Mesenchymal stem cell (in vitro differentiated cells and primary cell): ENCODE results near the gene SETX.

Experiments used
- DNase-seq: peaks from one replicate; pipeline ENCODE4 v3.0.0-alpha.2; 2013
- H2AFZ ChIP-seq: one replicate; pipeline ENCODE4 v1.6.1; 2013; ENCODE audit warnings: low read depth, mild to moderate bottlenecking, control low read depth, inconsistent platforms, low read length, moderate library complexity
- H2AK5ac ChIP-seq: 2 replicates; pipeline ENCODE4 v1.6.1; 2013; ENCODE audit warnings: low read length, moderate library complexity, mild to moderate bottlenecking, inconsistent platforms; ENCODE audit not compliant: severe bottlenecking
- H2BK120ac ChIP-seq: one replicate; pipeline ENCODE4 v1.6.1; 2013; ENCODE audit warnings: low read depth, mild to moderate bottlenecking, inconsistent platforms, low read length, moderate library complexity
- H2BK12ac ChIP-seq, 2 experiments: one replicate each; pipeline ENCODE4 v1.6.1; 2013; ENCODE audit warnings: inconsistent platforms in 2 of 2, low read length in 2 of 2, mild to moderate bottlenecking in 2 of 2, moderate library complexity in 2 of 2, control low read depth in 1 of 2
- H2BK15ac ChIP-seq: one replicate; pipeline ENCODE4 v1.6.1; 2013; ENCODE audit warnings: mild to moderate bottlenecking, low read depth, inconsistent platforms; ENCODE audit not compliant: poor library complexity, severe bottlenecking
- H2BK5ac ChIP-seq: 2 replicates; pipeline ENCODE4 v1.6.1; 2013; ENCODE audit warnings: low read depth, mild to moderate bottlenecking, low read length, control low read depth, inconsistent platforms; ENCODE audit not compliant: poor library complexity, severe bottlenecking
- H3K14ac ChIP-seq, 2 experiments: one replicate each; pipeline ENCODE4 v1.6.1; 2013; ENCODE audit warnings: inconsistent platforms in 2 of 2, low read length in 2 of 2, control low read depth in 1 of 2, mild to moderate bottlenecking in 1 of 2, moderate library complexity in 1 of 2
- H3K18ac ChIP-seq, 2 experiments: one replicate each; pipeline ENCODE4 v1.6.1; 2013; ENCODE audit warnings: inconsistent platforms in 2 of 2, low read length in 2 of 2, control low read depth in 1 of 2, low read depth in 1 of 2, mild to moderate bottlenecking in 1 of 2
- H3K23ac ChIP-seq, 2 experiments: one replicate each; pipeline ENCODE4 v1.6.1; 2013; ENCODE audit warnings: inconsistent platforms in 2 of 2, low read length in 2 of 2, mild to moderate bottlenecking in 2 of 2, moderate library complexity in 2 of 2, control low read depth in 1 of 2
- H3K27ac ChIP-seq: 2 replicates; pipeline ENCODE4 v1.5.1; 2013; ENCODE audit warnings: mild to moderate bottlenecking, moderate library complexity, low read length, control low read depth, inconsistent platforms; ENCODE audit not compliant: poor library complexity, severe bottlenecking
- H3K27me3 ChIP-seq, 2 experiments: 2 replicates each; pipeline versions ENCODE4 v1.6.1 to v1.7.0; 2013; ENCODE audit warnings: low read length in 2 of 2, mild to moderate bottlenecking in 2 of 2, moderate library complexity in 2 of 2, control low read depth in 1 of 2, inconsistent platforms in 1 of 2; ENCODE audit not compliant: control insufficient read depth in 1 of 2, insufficient read depth in 1 of 2
- H3K36me3 ChIP-seq, 2 experiments: 2 replicates each; pipeline versions ENCODE4 v1.6.1 to v1.7.0; 2013; ENCODE audit warnings: low read length in 2 of 2, control low read depth in 1 of 2, inconsistent platforms in 1 of 2, low read depth in 1 of 2, mild to moderate bottlenecking in 1 of 2; ENCODE audit not compliant: insufficient read depth in 2 of 2, control insufficient read depth in 1 of 2
- H3K4ac ChIP-seq, 2 experiments: one replicate each; pipeline ENCODE4 v1.6.1; 2013; ENCODE audit warnings: inconsistent platforms in 2 of 2, low read length in 2 of 2, mild to moderate bottlenecking in 2 of 2, moderate library complexity in 2 of 2, control low read depth in 1 of 2, low read depth in 1 of 2
- H3K4me1 ChIP-seq: 2 replicates; pipeline ENCODE4 v1.6.1; 2013; ENCODE audit warnings: low read depth, low read length, control low read depth; ENCODE audit not compliant: control insufficient read depth, insufficient read depth
- H3K4me2 ChIP-seq: 2 replicates; pipeline ENCODE4 v1.6.1; 2013; ENCODE audit warnings: low read length, mild to moderate bottlenecking, inconsistent platforms; ENCODE audit not compliant: poor library complexity, severe bottlenecking
- H3K4me3 ChIP-seq, 2 experiments: 2 replicates each; pipeline versions ENCODE4 v1.5.1 to v1.7.0; 2013; ENCODE audit warnings: low read length in 2 of 2, mild to moderate bottlenecking in 2 of 2, control low read depth in 1 of 2, low read depth in 1 of 2; ENCODE audit not compliant: insufficient read depth in 1 of 2
- H3K79me1 ChIP-seq: replicated peaks from 2 replicates; pipeline ENCODE4 v1.6.1; 2013; ENCODE audit warnings: mild to moderate bottlenecking, control low read depth, low read length, inconsistent platforms; ENCODE audit not compliant: poor library complexity, severe bottlenecking
- H3K9ac ChIP-seq: 2 replicates; pipeline ENCODE4 v1.7.0; 2013; ENCODE audit warnings: mild to moderate bottlenecking, low read length, moderate library complexity
- H3K9me3 ChIP-seq: 2 replicates; pipeline ENCODE4 v1.7.0; 2013; ENCODE audit warnings: mild to moderate bottlenecking, low read length; ENCODE audit not compliant: control insufficient read depth
- H4K8ac ChIP-seq: one replicate; pipeline ENCODE4 v1.6.1; 2013; ENCODE audit warnings: inconsistent platforms, mild to moderate bottlenecking, low read length, moderate library complexity
- H4K91ac ChIP-seq: one replicate; pipeline ENCODE4 v1.6.1; 2013; ENCODE audit warnings: mild to moderate bottlenecking, low read length, inconsistent platforms
- WGBS: methylation state at CpG from one replicate; pipeline ENCODE4 v1.1.7; 2013; ENCODE audit warnings: mixed read lengths; 5-methylcytosine and 5-hydroxymethylcytosine counted together

The SETX gene

DNA sequence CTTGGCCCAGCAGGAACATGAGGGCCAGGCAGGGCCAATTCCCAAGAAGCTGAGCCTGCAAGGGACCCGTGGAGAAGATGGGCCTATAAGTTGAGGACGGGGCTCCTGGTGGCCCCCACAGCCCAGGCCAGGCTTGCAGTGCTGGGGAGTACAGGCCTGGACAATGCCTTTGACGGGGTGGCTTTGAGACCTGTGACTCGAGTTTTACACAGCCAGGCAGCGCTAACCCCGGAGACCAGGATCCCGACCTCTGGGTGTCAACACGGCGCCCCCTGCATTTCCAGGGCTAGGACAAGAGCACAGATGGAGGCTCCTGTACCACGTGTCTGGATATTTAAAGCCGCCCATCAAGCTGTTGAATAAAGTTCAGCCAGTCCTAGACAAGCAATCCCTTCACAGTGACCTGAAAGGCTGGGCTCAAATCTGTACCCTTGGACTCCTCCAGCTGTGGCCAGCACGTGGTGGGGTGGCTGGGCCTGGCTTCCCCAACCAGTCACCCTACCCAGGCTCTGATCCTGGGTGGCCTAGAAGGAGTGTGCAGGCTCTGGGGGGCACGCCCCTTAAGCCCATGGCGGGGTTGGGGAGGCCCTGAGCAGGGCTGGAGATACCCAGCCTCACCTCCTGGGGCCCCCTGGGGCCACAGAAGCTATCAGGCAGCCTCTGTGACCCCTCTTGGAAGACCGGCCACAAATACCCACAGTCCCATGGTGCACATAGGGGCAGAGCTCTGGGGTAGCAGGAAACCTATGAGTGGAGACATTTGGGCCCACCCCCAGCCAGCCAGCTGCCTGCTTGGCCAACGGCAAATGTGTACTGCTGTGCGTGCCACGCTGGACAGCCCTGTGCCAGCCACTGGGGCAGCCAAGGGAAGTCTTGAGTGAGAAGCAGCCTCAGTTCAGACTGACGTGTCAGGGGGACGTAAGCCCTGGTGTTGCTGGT is 104.2 kb downstream of the SETX start:
- no peak overlapping the region for H4K8ac ChIP-seq

DNA sequence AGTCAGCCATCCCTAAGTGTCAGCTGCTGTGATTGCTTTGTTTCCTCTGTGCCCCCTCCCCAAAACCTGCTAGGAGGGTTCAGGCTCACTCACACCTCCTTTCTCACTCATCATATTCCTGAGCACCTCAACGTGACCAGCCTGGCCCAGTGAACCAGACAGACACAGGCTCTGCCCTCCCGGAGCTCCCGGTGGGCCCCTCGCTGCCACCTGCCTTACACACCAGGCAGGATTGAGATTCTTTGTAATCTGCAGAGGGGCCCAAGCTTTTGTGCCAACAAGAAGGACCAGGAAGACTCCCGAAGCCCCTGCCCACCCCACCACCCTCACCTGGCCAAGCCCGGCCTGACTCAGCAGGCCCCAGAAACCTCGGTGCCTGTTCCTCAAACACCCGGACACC is 105.1 kb downstream of the SETX start:
- H2BK12ac ChIP-seq, result no peak overlapping the region
- peaks cover 4 to 59% of the 10 kb centered on the region in 2 experiments for H3K27me3 ChIP-seq
- no peaks in the 10 kb centered on the region for H3K9me3 ChIP-seq
- H3K36me3 ChIP-seq, result no peaks in the 10 kb centered on the region
- DNase-seq, result no peak
- H3K4me2 ChIP-seq, result no peak overlapping the region
- H3K27ac ChIP-seq, result no peak overlapping the region
- H2AK5ac ChIP-seq, result no peak overlapping the region
- H4K8ac ChIP-seq, result no peak overlapping the region
- H3K79me1 ChIP-seq, result no peaks in the 10 kb centered on the region
- peaks cover 17% of the 10 kb centered on the region for H3K4me1 ChIP-seq
- H4K91ac ChIP-seq, result no peak overlapping the region
- no peak overlapping the region for H2BK5ac ChIP-seq
- no peak overlapping the region for H3K4me3 ChIP-seq
- H3K14ac ChIP-seq, result peak overlapping the region in 1 of 2 experiments; percentile 19
- H3K23ac ChIP-seq, result no peak overlapping the region
- H3K4ac ChIP-seq, result no peak overlapping the region
- no peak overlapping the region for H2AFZ ChIP-seq
- no peak overlapping the region for H3K9ac ChIP-seq
- H3K18ac ChIP-seq, result no peak overlapping the region
- H2BK15ac ChIP-seq, result no peak overlapping the region
- WGBS, result 89% methylated on average over 4 of the region's 8 CpGs
- H2BK120ac ChIP-seq, result no peak overlapping the region

More for the DNA sequence above, 104.2 kb downstream of the SETX start:
- no peak overlapping the region for H2BK120ac ChIP-seq
- peaks cover 8% of the 10 kb centered on the region for H3K4me1 ChIP-seq
- H2AK5ac ChIP-seq, result no peak overlapping the region
- H3K27ac ChIP-seq, result no peak overlapping the region
- H4K91ac ChIP-seq, result no peak overlapping the region
- no peak overlapping the region for H3K9ac ChIP-seq
- H3K27me3 ChIP-seq, result peaks cover 4 to 56% of the 10 kb centered on the region in 2 experiments
- no peak overlapping the region for H2BK15ac ChIP-seq
- no peak overlapping the region for H2AFZ ChIP-seq
- no peak overlapping the region for H3K14ac ChIP-seq
- H2BK12ac ChIP-seq, result no peak overlapping the region
- no peak overlapping the region for H2BK5ac ChIP-seq
- 91% methylated on average over 20 of the region's 20 CpGs for WGBS
- H3K9me3 ChIP-seq, result no peaks in the 10 kb centered on the region
- no peak overlapping the region for H3K4me2 ChIP-seq
- no peak for DNase-seq
- H3K4ac ChIP-seq, result no peak overlapping the region
- H3K79me1 ChIP-seq, result no peaks in the 10 kb centered on the region
- no peak overlapping the region for H3K23ac ChIP-seq
- no peak overlapping the region for H3K4me3 ChIP-seq
- no peaks in the 10 kb centered on the region for H3K36me3 ChIP-seq
- no peak overlapping the region for H3K18ac ChIP-seq

DNA sequence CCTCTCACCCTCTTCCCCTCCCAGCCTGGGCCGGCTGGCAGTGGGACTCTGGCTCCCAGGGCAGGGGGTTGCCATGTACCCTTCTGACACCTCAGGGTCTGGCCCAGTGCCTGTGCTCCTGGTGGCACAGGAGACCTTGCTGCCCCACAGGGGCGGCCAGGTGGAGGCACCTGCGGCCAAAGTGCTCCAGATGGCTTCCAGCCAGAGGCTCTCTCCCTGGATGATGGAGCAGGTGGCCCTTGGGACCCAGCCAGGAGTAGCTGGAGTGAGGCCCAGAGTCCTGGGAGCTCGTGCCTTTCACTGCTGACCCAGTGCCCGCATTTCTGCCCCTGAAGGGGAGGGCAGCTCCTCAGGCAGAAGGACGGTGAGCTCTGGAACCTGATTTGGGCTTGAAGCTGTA is 105.7 kb downstream of the SETX start:
- H3K27me3 ChIP-seq, result peaks cover 4 to 63% of the 10 kb centered on the region in 2 experiments
- H3K4me1 ChIP-seq, result peaks cover 22% of the 10 kb centered on the region
- no peak overlapping the region for H3K14ac ChIP-seq
- H2BK12ac ChIP-seq, result no peak overlapping the region
- H3K9me3 ChIP-seq, result no peaks in the 10 kb centered on the region
- no peak overlapping the region for H3K27ac ChIP-seq
- WGBS, result 77% methylated on average over 5 of the region's 6 CpGs
- H3K4me3 ChIP-seq, result no peak overlapping the region
- no peak overlapping the region for H2AFZ ChIP-seq
- H4K91ac ChIP-seq, result no peak overlapping the region
- H3K79me1 ChIP-seq, result no peaks in the 10 kb centered on the region
- no peak overlapping the region for H3K4me2 ChIP-seq
- H4K8ac ChIP-seq, result no peak overlapping the region
- H3K9ac ChIP-seq, result no peak overlapping the region
- no peak overlapping the region for H2BK15ac ChIP-seq
- H2BK120ac ChIP-seq, result no peak overlapping the region
- no peak overlapping the region for H2AK5ac ChIP-seq
- no peak overlapping the region for H3K18ac ChIP-seq
- H2BK5ac ChIP-seq, result no peak overlapping the region
- H3K4ac ChIP-seq, result no peak overlapping the region
- no peak overlapping the region for H3K23ac ChIP-seq
- H3K36me3 ChIP-seq, result no peaks in the 10 kb centered on the region
- DNase-seq, result no peak

DNA sequence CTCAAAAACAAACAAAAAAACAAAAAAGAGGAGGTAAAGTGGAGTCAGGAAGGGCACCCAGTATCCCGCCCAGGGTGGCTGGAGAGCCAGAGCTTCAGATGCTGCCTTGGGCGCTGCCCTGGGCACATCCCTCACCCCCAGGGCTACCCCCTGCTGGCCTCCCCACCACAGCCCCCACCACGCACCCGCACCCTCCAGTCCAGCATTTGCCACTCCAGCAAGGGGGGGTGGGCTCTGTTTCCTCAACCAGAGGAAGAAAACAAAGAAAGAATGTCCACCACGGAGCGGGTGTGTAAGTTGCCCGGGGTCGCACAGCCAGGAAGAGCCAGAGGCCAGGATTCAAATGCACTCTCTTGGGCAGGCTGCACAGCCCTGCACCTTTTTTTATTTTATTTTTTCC is 106.8 kb downstream of the SETX start:
- Histone ChIP-seq H2BK5ac (no peak overlapping the region), H2AK5ac (no peak overlapping the region), H3K9me3 (no peaks in the 10 kb centered on the region), H3K27me3 (peaks cover 7 to 73% of the 10 kb centered on the region in 2 experiments), H3K4me2 (no peak overlapping the region), H3K79me1 (no peaks in the 10 kb centered on the region), H3K4ac (no peak overlapping the region), H3K18ac (no peak overlapping the region), H3K36me3 (no peaks in the 10 kb centered on the region), H2BK12ac (no peak overlapping the region), H2AFZ (no peak overlapping the region), H3K27ac (no peak overlapping the region), H3K4me3 (no peak overlapping the region), H4K8ac (no peak overlapping the region), H2BK15ac (no peak overlapping the region), H4K91ac (no peak overlapping the region), H2BK120ac (no peak overlapping the region), H3K14ac (no peak overlapping the region), H3K23ac (no peak overlapping the region), H3K4me1 (peaks cover 25% of the 10 kb centered on the region), H3K9ac (no peak overlapping the region)
- 89% methylated on average over 8 of the region's 8 CpGs for WGBS
- DNase-seq, result no peak
